T-helper 1 cell treated with Interleukin-12 subunit alpha and Interleukin-12 subunit beta and Interleukin-4 antibody, amounts not matched to agents 30 ng/mL and 1 ng/mL, for 36 hours (primary cell): ENCODE measurements around the gene CFAP99. TPM values are rescaled to one million over a fixed set of nuclear protein-coding genes. Genes with fewer than 3 reads are reported as not detected.
"Not testable (repeated sequence)": the region's sequence is repeated elsewhere in the genome, so short reads cannot be mapped to it uniquely, and the experiment has no call there.

Source experiments
- intact Hi-C: fragments of 100-400 bp; cut with micrococcal nuclease; formaldehyde crosslinking; loops from one replicate; pipeline ENCODE4 v1.15.1; 2024
- total RNA-seq: library from RNA; stranded (reverse); gene quantifications from 2 replicates; pipeline ENCODE4 v1.2.3, GENCODE V29; 2022

CFAP99 gene
- total RNA-seq, 1 donor from 2014 or later: not detected

DNA sequence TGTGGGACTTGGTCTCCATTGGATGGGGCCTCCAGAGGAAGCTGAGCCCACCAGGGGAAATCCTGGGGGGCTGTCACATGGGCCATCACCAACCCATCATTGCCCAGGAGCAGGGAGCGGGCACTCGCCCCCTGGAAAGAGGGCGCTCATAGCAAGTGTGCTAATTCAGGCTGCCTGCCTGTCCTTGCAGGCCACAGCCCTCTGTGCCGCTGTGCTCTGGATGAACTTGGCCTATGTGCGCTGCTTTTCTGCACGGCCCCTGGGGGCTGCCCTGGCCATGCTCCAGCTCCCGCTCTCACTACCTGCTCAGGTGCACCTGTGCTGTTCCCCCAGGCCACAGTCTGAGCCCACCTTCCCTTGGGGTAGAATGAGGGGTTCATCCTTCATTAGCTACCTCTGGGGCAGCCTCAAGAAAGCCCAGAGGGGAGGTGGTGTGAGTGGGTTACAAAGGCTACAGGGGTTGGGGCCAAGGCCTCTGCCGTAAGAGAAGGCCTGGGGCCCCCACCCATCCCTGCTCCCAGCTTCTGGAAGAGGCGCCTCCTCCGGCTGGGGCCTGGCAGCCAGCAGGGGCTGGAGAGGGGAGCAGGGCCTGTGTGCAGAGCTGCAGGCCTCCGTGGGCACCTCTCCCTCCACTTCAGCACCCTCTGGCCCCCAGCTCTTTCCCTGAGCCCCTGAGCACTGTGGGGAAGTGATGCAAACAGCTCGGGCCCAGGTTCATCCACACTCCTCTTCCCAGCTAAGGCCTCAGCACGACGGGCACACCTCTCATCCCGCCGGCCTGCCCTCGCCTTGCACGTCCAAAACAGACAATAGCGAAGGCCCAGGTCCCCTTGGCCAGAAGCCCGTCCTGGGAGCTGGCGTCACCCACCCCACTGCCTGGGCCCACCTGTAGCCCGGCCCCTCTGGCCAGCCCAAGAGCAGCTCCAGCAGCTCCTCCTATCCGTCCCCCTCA, 8.9 kb downstream of the CFAP99 start:
- intact Hi-C loops: no loop called here

- intact Hi-C loops: no loop called here
Measured at GRCh38 chr4:2428496-2429213, 9.9 kb downstream of the CFAP99 start.

DNA sequence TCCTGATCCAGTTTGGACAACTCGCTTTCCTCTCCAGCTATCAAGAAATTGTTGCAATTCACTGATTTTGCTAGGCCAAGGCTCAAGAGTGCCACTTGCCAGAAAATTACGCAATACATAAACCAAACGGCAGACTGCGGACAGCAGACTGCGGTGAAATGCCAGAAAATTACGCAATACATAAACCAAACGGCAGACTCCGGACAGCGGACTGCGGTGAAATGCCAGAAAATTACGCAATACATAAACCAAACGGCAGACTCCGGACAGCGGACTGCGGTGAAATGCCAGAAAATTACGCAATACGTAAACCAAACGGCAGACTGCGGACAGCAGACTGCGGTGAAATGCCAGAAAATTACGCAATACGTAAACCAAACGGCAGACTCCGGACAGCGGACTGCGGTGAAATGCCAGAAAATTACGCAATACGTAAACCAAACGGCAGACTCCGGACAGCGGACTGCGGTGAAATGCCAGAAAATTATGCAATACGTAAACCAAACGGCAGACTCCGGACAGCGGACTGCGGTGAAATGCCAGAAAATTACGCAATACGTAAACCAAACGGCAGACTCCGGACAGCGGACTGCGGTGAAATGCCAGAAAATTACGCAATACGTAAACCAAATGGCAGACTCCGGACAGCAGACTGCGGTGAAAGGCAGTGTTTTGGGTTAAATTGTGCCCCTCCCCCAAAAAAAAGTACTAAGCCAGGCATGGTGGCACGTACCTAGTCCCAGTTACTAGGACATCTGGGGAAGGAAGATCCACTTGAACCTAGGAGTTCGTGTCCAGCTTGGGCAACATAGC, 11.4 kb downstream of the CFAP99 start:
- intact Hi-C loops: not testable (repeated sequence)

- intact Hi-C loops: no loop called here
Measured at GRCh38 chr4:2432004-2432403, 13.2 kb downstream of the CFAP99 start.

DNA sequence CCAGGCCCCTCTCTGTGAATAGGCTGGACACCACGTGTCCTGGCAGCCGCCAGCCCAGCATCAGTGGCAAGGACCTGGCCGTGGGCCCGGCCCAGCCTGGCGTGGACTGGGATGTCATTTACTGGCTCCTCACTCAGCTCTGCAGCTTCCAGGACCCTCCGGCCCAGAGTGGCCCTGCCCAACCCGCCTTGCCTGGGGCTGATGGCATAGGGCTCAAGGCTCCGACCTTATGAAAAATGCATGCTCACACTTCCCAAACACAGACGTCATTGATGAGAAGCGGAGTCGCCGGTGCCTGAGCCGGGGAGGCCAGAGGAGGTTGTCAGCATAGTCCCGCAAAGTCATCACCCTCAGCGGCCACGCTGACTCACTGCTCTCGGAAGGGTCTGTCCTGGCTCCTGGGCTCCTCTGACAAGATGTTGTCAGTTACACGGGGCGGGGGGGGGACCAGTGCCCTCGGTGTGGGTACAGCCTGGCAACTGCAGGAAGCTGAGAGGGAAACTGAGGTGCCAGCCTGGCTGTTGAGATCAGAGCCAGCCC, 14.3 kb downstream of the CFAP99 start:
- intact Hi-C loops: no loop called here

GRCh38 chr4:2433609-2434350, 15.0 kb downstream of the CFAP99 start:
- intact Hi-C loops: no loop called here

DNA sequence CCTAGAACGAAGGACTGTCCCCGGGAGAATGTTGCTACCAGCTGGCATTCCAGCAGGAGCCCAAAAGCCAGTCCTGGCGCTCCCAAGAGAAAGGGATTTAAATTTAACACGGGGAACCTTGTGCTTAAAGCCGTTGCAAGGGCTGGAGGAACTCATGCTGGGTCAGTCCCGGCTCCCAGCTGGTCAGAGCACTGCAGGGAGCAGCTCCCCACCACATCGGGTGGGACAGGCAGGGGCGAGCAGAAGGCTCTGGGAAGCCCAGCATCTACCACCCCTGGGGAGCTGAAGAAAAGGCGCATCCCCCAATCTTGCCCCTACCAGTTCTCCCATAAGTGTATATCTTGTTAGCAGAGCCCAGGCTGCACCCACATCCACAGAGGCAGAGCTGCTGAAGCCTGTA, 15.7 kb downstream of the CFAP99 start:
- intact Hi-C loops: no loop called here

DNA sequence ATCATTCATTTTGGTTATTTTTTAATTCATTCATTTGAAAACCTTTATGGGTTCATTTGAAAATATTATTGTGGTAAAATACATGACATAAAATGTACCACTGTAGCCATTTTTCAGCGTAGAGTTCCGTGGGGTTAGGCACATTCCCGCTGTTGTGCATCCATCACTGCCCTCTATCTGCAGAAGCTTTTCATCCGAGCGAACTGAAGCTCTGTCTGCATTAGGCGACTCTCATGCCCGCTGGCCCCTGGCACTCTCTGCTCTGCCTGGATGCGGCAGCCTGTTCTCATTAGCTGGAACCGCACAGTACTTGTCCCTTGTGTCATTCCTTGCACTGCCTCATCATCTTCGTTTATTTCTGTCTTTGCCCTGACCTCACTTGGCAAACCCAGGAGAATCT, 17.5 kb downstream of the CFAP99 start:
- intact Hi-C loops: no loop called here

- intact Hi-C loops: no loop called here
Measured at GRCh38 chr4:2436761-2437474, 18.2 kb downstream of the CFAP99 start.

DNA sequence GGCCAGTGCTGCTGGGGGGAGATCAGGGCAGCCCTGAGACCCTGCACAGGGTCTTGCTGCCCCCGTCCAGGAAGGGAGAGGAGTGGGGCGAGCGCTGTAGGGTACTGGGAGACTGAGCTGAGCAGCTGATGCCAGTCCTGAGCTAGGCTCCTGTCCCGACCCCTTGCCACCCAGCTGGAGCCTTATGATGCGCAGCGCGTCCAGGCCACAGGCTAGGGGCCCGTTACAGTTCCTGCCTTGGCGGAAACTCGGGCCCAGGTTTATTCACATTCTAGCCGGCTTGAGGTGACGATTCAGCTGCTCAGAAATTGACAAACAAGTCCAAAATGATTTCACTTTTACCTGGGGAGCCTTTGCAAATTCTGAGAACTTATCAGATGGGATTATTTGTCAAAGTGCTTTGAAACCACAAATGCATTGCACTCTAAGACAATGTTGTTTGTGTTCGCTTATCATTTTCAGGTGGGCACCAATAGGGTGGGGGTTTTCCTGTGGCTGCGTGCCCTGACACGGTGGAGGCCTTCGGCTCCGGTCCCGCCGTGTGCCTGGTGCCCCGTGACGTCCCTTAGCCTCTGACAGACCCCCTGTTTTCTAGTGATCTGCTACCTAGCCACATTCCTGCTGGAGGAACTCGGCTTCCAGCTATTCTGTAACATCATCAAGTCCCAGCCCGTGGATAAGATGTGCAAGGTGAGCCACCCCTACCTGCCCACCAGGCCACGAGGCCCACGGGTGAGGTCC, 18.9 kb downstream of the CFAP99 start:
- intact Hi-C loops: no loop called here

DNA sequence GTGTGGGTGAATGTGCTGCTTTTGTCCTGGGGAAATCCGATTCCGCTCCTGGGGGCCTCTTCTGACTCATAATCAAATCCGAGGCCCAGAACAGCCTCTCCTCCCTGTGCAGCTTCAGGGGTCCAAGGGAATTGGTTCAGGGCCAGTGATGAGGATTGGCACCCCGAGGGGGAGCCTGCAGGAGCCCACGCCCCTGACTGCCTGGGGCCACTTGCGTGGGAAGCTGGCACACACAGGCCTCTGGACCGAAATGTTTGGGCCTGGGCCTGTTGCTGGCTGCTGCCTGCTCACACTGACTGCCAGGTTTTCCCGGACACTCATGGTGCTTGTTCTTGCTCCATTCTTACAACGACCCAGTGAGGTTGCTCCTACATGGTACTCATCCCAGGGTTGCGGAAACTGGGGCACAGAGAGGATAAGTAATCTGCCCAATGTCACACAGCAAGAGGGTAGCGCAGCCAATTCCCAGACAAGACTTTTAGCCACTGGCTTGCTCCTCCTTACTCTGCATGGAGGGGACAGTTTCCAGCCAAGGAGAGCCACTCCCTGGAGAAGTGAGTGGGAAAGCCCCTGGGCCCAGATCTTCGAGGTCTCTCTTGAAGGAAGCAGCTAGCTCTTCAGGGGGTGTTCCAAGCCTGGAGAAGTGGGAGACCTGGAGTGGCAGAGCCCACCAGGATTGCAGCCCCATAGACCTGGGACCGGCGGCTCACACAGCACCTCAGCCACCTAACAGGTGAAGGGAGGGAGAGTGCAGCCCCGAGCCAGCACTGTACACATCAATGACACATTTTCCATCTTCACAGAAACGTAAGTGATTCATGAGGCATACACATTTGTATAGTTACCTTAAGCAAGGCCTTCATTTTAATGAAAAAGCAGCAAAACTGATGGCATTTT, 20.3 kb downstream of the CFAP99 start:
- intact Hi-C loops: no loop called here

DNA sequence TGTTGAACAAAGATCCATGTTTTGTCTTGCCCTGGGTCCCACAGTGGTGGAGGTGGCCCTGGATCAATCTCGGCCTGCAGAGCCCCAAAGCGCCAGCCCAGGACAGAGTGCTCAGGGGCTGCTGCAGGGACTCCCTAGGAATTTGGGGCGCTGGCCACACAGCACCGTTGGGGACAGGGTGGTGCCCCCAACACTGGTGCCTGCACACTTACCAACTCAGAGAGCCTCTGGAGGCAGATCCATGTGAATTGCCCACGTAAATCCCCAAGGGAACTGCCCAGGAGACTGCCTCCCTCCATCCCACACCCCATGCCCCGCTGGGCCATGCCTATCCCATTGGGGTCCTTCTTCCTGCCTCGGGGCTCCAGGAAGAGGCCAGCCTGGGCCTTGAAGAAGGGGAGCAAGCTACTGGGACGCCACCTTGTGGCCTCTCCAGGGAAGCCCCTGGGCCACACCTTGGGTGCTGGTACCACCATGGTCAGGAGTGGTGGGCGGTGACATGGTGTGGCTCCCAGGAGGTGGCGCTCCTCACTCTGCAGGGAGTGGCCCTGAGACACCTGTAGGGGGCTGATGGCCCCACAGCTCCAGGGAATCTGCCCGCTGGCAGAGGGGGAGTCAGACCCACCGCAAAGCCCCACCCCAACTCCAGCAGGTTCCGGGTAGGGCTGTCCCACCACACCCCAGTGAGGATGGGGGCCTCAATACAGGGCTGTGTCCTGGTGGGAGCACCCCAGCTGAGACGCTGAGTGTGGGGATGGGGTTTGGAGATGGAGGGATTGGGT, 22.8 kb downstream of the CFAP99 start:
- intact Hi-C loops: loop anchor here (1.0 to 2.0 kb wide), 2 partner anchors 27 to 221 kb away; partner anchors contain the start of gene RNF4

GRCh38 chr4:2442175-2442993, 23.6 kb downstream of the CFAP99 start:
- intact Hi-C loops: no loop called here

- intact Hi-C loops: no loop called here
Measured at GRCh38 chr4:2443061-2443730, 24.4 kb downstream of the CFAP99 start.

- intact Hi-C loops: no loop called here
Measured at GRCh38 chr4:2443956-2444740, 25.4 kb downstream of the CFAP99 start.
